Measurements from ENCODE around the gene GLB1L2. TPM values are rescaled to one million over a fixed set of nuclear protein-coding genes. Genes with fewer than 3 reads are reported as not detected.
"Not testable (repeated sequence)": the region's sequence is repeated elsewhere in the genome, so short reads cannot be mapped to it uniquely, and the experiment has no call there.

Gene GLB1L2, protein sequence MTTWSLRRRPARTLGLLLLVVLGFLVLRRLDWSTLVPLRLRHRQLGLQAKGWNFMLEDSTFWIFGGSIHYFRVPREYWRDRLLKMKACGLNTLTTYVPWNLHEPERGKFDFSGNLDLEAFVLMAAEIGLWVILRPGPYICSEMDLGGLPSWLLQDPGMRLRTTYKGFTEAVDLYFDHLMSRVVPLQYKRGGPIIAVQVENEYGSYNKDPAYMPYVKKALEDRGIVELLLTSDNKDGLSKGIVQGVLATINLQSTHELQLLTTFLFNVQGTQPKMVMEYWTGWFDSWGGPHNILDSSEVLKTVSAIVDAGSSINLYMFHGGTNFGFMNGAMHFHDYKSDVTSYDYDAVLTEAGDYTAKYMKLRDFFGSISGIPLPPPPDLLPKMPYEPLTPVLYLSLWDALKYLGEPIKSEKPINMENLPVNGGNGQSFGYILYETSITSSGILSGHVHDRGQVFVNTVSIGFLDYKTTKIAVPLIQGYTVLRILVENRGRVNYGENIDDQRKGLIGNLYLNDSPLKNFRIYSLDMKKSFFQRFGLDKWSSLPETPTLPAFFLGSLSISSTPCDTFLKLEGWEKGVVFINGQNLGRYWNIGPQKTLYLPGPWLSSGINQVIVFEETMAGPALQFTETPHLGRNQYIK
- total RNA-seq (2022), result 15.5 and 19.0 TPM in 2 replicates
- percentile 44 among the genes with signal in this experiment for Bru-seq, nascent RNA
- percentile 41 among the genes with signal in this experiment for BruChase-seq, experiment 1, labeled RNA remaining after a 6-hour chase
- percentile 43 among the genes with signal in this experiment for BruChase-seq, experiment 2, labeled RNA remaining after a 2-hour chase
- long read RNA-seq, transcript GLB1L2-205 (19 exons, 3,365 nt), result major isoform, 5 of 13 reads
- long read RNA-seq, partial matches to known transcripts, result 3 of 13 reads
- long read RNA-seq, other reads (novel, unspliced or antisense), result 5 of 13 reads

DNA sequence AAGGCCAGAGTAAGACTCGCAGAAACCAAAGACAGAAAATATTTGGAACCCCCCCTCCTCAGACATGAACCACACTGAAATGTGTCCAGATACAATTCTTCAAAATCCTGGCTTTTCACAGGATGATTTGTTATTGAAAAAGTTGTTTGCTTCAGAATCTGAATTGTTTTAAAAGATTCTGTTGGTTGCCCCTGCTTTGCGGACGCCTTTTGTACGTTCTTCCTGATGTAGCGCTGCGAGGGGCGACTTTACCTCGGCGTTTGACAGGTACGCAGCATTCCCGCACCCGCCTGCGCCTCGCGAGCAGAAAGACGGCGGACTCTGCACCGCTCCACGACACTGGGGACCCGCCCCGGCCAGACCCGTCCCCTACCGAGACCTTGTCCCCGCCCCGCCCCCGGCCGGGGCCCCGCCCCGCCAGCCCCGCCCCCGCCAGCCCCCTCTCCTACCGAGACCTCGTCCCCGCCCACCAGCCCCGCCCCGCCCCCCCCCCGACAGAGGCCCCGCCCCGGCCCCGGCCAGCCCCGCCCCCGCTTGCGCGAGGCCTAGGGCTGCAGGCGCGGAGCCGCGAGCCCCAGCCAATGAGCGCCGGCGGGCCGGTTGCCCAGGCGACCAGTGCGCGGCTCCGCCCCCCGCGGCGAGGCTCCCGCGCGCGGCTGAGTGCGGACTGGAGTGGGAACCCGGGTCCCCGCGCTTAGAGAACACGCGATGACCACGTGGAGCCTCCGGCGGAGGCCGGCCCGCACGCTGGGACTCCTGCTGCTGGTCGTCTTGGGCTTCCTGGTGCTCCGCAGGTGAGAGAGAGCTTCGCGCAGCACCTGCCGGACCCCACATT is at the start of gene GLB1L2:
Gene GLB1L2 (plus strand): TSS at position 635 of the 835 bp plus-strand sequence. CDS start 74 bp downstream, at position 709.
- peaks cover 17% of the 10 kb centered on the region for H3K4me1 Mint-ChIP-seq (ENCODE audit: low read depth, unreplicated experiment)

DNA sequence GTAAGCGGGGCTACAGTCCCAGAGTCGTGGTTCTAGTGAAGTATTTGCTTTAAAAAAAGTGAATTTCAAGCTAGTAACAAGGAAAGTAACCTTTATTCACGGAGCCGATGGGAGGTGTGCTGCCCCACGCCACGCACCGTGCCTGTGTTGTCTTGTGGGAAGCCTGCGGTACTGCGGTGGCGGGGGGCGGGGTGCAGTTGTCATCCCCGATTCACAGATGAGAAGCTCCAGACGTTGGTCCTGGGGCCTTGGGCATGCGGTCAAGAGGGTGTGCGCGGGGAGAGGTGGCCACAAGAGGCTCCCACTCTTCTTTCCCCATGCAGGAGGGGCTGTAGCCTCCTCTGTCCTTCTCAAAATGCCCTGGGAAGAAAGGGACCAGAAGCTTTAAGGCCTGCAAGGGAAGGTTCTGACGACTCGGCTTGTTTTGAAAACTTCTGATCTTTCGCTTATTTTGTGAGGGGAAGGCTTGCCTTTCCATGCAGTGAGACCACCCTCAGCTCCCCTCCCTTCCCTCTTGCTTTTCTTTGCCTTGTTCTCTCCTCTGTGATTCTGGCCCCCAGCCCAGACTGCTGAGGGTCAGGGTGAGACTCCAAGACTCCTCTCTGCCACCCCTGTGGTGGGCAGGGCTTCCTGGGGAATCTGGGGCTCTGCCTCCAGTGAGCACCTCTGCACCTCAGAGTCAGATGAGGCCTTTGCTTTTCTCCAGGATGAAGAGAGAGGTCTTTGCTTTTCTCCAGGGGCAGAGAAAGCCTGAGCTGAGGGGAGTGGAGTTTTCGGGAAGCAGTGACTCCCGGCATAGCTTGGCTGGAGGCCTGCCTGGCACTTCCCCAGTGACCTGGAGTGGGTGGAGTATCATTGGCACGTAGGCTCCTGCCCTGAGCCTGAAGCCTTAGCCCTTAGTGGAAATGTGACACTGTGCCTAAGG is 49.4 kb upstream of the GLB1L2 start:
- TF ChIP-seq, protein P1, sequence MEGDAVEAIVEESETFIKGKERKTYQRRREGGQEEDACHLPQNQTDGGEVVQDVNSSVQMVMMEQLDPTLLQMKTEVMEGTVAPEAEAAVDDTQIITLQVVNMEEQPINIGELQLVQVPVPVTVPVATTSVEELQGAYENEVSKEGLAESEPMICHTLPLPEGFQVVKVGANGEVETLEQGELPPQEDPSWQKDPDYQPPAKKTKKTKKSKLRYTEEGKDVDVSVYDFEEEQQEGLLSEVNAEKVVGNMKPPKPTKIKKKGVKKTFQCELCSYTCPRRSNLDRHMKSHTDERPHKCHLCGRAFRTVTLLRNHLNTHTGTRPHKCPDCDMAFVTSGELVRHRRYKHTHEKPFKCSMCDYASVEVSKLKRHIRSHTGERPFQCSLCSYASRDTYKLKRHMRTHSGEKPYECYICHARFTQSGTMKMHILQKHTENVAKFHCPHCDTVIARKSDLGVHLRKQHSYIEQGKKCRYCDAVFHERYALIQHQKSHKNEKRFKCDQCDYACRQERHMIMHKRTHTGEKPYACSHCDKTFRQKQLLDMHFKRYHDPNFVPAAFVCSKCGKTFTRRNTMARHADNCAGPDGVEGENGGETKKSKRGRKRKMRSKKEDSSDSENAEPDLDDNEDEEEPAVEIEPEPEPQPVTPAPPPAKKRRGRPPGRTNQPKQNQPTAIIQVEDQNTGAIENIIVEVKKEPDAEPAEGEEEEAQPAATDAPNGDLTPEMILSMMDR (IDR thresholded peaks at IDR 0.05; ENCODE audit: unreplicated experiment), result no peak
- Mint-ChIP-seq H3K4me3 (ENCODE audit: low read depth, unreplicated experiment) (no peak overlapping the region), H3K27me3 (ENCODE audit: unreplicated experiment) (peaks cover 41% of the 10 kb centered on the region), H3K9me3 (ENCODE audit: low read depth, unreplicated experiment) (no peaks in the 10 kb centered on the region), H3K4me1 (ENCODE audit: low read depth, unreplicated experiment) (no peaks in the 10 kb centered on the region), H3K36me3 (ENCODE audit: insufficient read depth, unreplicated experiment) (no peaks in the 10 kb centered on the region), H3K27ac (ENCODE audit: unreplicated experiment) (no peak overlapping the region)
- CTCF ChIA-PET, result no interaction called here
- no peak for DNase-seq
- intact Hi-C loops (cut with micrococcal nuclease; ENCODE audit: unreplicated experiment), result no loop called here
- BruUV-seq (replicated peaks), result no TSS peak

More for the DNA sequence above, at the start of gene GLB1L2:
- CTCF ChIA-PET, result no interaction called here
- TF ChIP-seq, protein P1 (IDR thresholded peaks at IDR 0.05; ENCODE audit: unreplicated experiment), result no peak
- intact Hi-C loops (cut with micrococcal nuclease; ENCODE audit: unreplicated experiment), result no loop called here
- no peaks in the 10 kb centered on the region for H3K9me3 Mint-ChIP-seq (ENCODE audit: low read depth, unreplicated experiment)
- peak; percentile 76 for DNase-seq
- no TSS peak for BruUV-seq (replicated peaks)
- H3K27me3 Mint-ChIP-seq (ENCODE audit: unreplicated experiment), result peaks cover 14% of the 10 kb centered on the region
- H3K4me3 Mint-ChIP-seq (ENCODE audit: low read depth, unreplicated experiment), result peak within 1 kb of the TSS; percentile 69
- peaks cover 20% of the 10 kb centered on the region for H3K36me3 Mint-ChIP-seq (ENCODE audit: insufficient read depth, unreplicated experiment)
- no peak within 1 kb of the TSS for H3K27ac Mint-ChIP-seq (ENCODE audit: unreplicated experiment)

DNA sequence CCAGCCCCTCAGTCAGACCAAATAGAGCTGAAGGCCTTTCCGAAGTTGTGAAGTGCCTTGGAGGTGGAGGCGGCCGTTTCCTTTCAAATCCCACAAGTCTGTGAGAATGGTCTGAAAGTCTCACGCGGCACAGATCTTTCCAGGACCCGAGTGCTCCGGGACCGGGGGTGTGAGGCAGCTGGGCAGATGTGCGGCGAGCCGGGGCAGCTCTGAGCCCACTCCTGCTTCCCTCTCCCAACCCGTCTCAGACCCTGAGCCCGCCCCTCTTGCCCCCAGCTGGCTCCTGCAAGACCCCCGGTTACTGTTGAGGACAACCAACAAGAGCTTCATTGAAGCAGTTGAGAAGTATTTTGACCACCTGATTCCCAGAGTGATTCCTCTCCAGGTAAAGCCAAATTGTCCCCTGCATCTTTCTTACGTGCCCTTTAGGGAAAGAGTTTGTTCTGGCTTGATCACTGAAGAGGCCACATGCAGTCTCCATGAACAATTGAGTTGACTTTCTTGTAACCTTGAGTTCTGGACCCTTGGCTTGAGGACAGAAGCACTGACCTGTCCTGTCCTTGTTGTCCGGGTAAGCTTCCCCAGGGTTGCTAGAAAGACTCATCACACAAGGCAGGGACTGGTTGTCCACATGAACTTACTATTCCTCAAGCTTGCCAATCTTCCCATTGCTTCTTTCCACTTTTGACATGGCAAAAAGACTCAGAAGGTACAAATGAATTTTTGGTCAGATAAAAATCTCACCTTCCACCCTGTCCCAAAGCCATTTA is 48.1 kb upstream of the GLB1L2 start:
- H3K9me3 Mint-ChIP-seq (ENCODE audit: low read depth, unreplicated experiment), result no peaks in the 10 kb centered on the region
- no TSS peak for BruUV-seq (replicated peaks)
- no peaks in the 10 kb centered on the region for H3K36me3 Mint-ChIP-seq (ENCODE audit: insufficient read depth, unreplicated experiment)

DNA sequence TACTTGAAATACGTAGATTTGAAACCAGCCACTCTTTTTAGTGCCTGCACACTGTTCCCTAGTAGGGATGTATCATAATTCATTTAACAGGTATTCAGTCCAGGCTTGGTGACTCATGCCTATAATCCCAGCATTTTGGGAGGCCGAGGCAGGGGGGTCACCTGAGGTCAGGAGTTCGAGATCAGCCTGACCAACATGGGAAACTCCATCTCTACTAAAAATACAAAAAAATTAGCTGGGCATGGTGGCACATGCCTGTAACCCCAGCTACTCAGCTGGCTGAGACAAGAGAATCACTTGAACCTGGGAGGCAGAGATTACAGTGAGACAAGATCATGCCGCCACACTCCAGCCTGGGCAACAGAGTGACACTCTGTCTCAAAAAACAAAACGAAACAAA is 47.4 kb upstream of the GLB1L2 start:
- CTCF ChIA-PET; BruUV-seq (replicated peaks); intact Hi-C loops (cut with micrococcal nuclease; ENCODE audit: unreplicated experiment); DNase-seq; H3K4me1 Mint-ChIP-seq (ENCODE audit: low read depth, unreplicated experiment); H3K27ac Mint-ChIP-seq (ENCODE audit: unreplicated experiment); H3K36me3 Mint-ChIP-seq (ENCODE audit: insufficient read depth, unreplicated experiment); H3K9me3 Mint-ChIP-seq (ENCODE audit: low read depth, unreplicated experiment); H3K4me3 Mint-ChIP-seq (ENCODE audit: low read depth, unreplicated experiment): not testable (repeated sequence)
- peaks cover 21% of the 10 kb centered on the region for H3K27me3 Mint-ChIP-seq (ENCODE audit: unreplicated experiment)

More for the DNA sequence above, 48.1 kb upstream of the GLB1L2 start:
- DNase-seq, result no peak
- TF ChIP-seq, protein P1 (IDR thresholded peaks at IDR 0.05; ENCODE audit: unreplicated experiment), result no peak
- CTCF ChIA-PET, result no interaction called here
- Mint-ChIP-seq H3K27me3 (ENCODE audit: unreplicated experiment) (peaks cover 28% of the 10 kb centered on the region), H3K4me1 (ENCODE audit: low read depth, unreplicated experiment) (no peaks in the 10 kb centered on the region), H3K27ac (ENCODE audit: unreplicated experiment) (no peak overlapping the region), H3K4me3 (ENCODE audit: low read depth, unreplicated experiment) (no peak overlapping the region)
- intact Hi-C loops (cut with micrococcal nuclease; ENCODE audit: unreplicated experiment), result no loop called here

Measured in Calu3 (cell line).